CD14-positive monocyte (primary cell): Measurements from ENCODE around the gene KIT. TPM values are rescaled to one million over a fixed set of nuclear protein-coding genes. Genes with fewer than 3 reads are reported as not detected.
A peak's percentile ranks its signal among the peaks of the same experiment; 100 is the strongest.

Source experiments
- DNase-seq, 3 donors: peaks; one replicate each; pipeline ENCODE4 v3.0.0-alpha.2; 2011 to 2022
- H2AFZ ChIP-seq: 2 replicates; pipeline ENCODE4 v1.6.0; 2012; ENCODE audit warnings: mild to moderate bottlenecking, low read depth, low read length, inconsistent platforms; ENCODE audit not compliant: insufficient read depth, poor library complexity, severe bottlenecking
- H3K27ac ChIP-seq, 2 donors: 1 replicate in 1 of 2; 2 replicates in 1 of 2; pipeline ENCODE4 v1.5.1; 2012 to 2013; ENCODE audit warnings: low read length in 2 of 2, control low read depth in 1 of 2, inconsistent platforms in 1 of 2, low read depth in 1 of 2, mild to moderate bottlenecking in 1 of 2
- H3K27me3 ChIP-seq, 2 donors: one replicate each; pipeline versions ENCODE4 v1.6.0 to v1.6.1; 2011 to 2013; ENCODE audit warnings: low read length in 2 of 2; ENCODE audit not compliant: control insufficient read depth in 2 of 2, insufficient read depth in 2 of 2
- H3K36me3 ChIP-seq, 2 donors: replicated peaks in 1 of 2; 1 replicate in 1 of 2; 2 replicates in 1 of 2; pipeline versions ENCODE4 v1.5.1 to v1.6.1; 2012 to 2013; ENCODE audit warnings: low read length in 2 of 2, control low read depth in 1 of 2, inconsistent platforms in 1 of 2, mild to moderate bottlenecking in 1 of 2; ENCODE audit not compliant: insufficient read depth in 2 of 2, control insufficient read depth in 1 of 2
- H3K4me1 ChIP-seq, 2 donors: 1 replicate in 1 of 2; 2 replicates in 1 of 2; pipeline versions ENCODE4 v1.5.1 to v1.6.1; 2012 to 2013; ENCODE audit warnings: low read length in 2 of 2, control low read depth in 1 of 2, inconsistent platforms in 1 of 2, mild to moderate bottlenecking in 1 of 2, moderate library complexity in 1 of 2; ENCODE audit not compliant: insufficient read depth in 2 of 2, control insufficient read depth in 1 of 2
- H3K4me2 ChIP-seq: replicated peaks from 2 replicates; pipeline ENCODE3; 2012; ENCODE audit warnings: low read length, moderate library complexity, mild to moderate bottlenecking; ENCODE audit not compliant: poor library complexity, severe bottlenecking; ENCODE audit errors: extremely low read depth
- H3K4me3 ChIP-seq, 3 experiments: fragments of 200-600 bp in 1 of 3; sonication (generic) in 1 of 3; replicated peaks in 1 of 3; 1 replicate in 2 of 3; 2 replicates in 1 of 3; pipeline ENCODE4 v1.5.1; 2011 to 2013; ENCODE audit warnings: low read length in 3 of 3, mild to moderate bottlenecking in 3 of 3, control low read depth in 2 of 3, low read depth in 2 of 3, inconsistent platforms in 1 of 3, moderate library complexity in 1 of 3
- H3K79me2 ChIP-seq: 2 replicates; pipeline ENCODE4 v1.6.0; 2012; ENCODE audit warnings: mild to moderate bottlenecking, control low read depth, inconsistent platforms, low read length, moderate library complexity; ENCODE audit not compliant: insufficient read depth
- H3K9ac ChIP-seq: 2 replicates; pipeline ENCODE4 v1.6.0; 2017; ENCODE audit warnings: low read length, mild to moderate bottlenecking; ENCODE audit not compliant: insufficient read depth, poor library complexity, severe bottlenecking
- H3K9me3 ChIP-seq, 2 donors: replicated peaks in 1 of 2; 1 replicate in 1 of 2; 2 replicates in 1 of 2; pipeline versions ENCODE4 v1.5.1 to v1.6.1; 2012 to 2013; ENCODE audit warnings: low read length in 2 of 2, control low read depth in 1 of 2; ENCODE audit not compliant: control insufficient read depth in 1 of 2, insufficient read depth in 1 of 2
- H4K20me1 ChIP-seq: 2 replicates; pipeline ENCODE4 v1.6.0; 2012; ENCODE audit warnings: mild to moderate bottlenecking, low read length, control low read depth, moderate library complexity; ENCODE audit not compliant: insufficient read depth
- H3K27ac Mint-ChIP-seq, 7 donors: one replicate each; pipeline ENCODE4 v1.8.0; 2020; ENCODE audit warnings: mild to moderate bottlenecking in 7 of 7, mixed read lengths in 7 of 7, moderate library complexity in 6 of 7, inconsistent platforms in 2 of 7
- H3K27me3 Mint-ChIP-seq, 3 donors: one replicate each; pipeline ENCODE4 v1.8.0; 2021 to 2022; ENCODE audit warnings: low read depth in 3 of 3, mild to moderate bottlenecking in 3 of 3, mixed read lengths in 3 of 3, moderate library complexity in 3 of 3, inconsistent platforms in 1 of 3
- H3K36me3 Mint-ChIP-seq, 2 donors: one replicate each; pipeline ENCODE4 v1.8.0; 2020; ENCODE audit warnings: mixed read lengths in 2 of 2, inconsistent platforms in 1 of 2, mild to moderate bottlenecking in 1 of 2
- H3K4me1 Mint-ChIP-seq: one replicate; pipeline ENCODE4 v1.8.0; 2020; ENCODE audit warnings: mild to moderate bottlenecking, mixed read lengths
- H3K4me3 Mint-ChIP-seq, 2 donors: one replicate each; pipeline ENCODE4 v1.8.0; 2020; ENCODE audit warnings: mild to moderate bottlenecking in 2 of 2, mixed read lengths in 2 of 2, moderate library complexity in 1 of 2
- H3K9me3 Mint-ChIP-seq, 7 donors: one replicate each; pipeline ENCODE4 v1.8.0; 2020 to 2022; ENCODE audit warnings: mixed read lengths in 7 of 7, mild to moderate bottlenecking in 6 of 7, moderate library complexity in 6 of 7, inconsistent platforms in 2 of 7
- CTCF ChIP-seq: fragments of 200-600 bp; IDR thresholded peaks from one replicate; pipeline ENCODE4 v1.8.0; 2022; ENCODE audit warnings: antibody characterized with exemption, mild to moderate bottlenecking
- WGBS: methylation state at CpG from one replicate; pipeline ENCODE4 v1.1.5; 2013; ENCODE audit warnings: missing lambda C conversion rate; ENCODE audit not compliant: insufficient coverage; 5-methylcytosine and 5-hydroxymethylcytosine counted together
- intact Hi-C, 2 donors: fragments of 100-400 bp; cut with micrococcal nuclease; formaldehyde crosslinking; loops; one replicate each; pipeline versions ENCODE4 v1.15.0 to v1.15.1; 2023
- polyA plus RNA-seq, 3 donors: library from polyadenylated mRNA; depleted of rRNA in 1 of 3; unstranded in 2 of 3; stranded (reverse) in 1 of 3; fragments of 300-500 nt in 2 of 3; fragments of >200 nt in 1 of 3; fragmentation: Illumina TruSeq in 2 of 3; gene quantifications; 1 replicate in 2 of 3; 2 replicates in 1 of 3; pipeline ENCODE4 v1.2.3, GENCODE V29; 2012 to 2021

Gene KIT
- polyA plus RNA-seq, 3 donors = not detected

- Mint-ChIP-seq H3K4me3 (peak overlapping the region in 1 of 2 donors; percentile 65), H3K4me1 (peaks cover 48% of the 10 kb centered on the region), H3K27me3 (peaks cover 20 to 25% (median 22%) of the 10 kb centered on the region in 3 donors), H3K36me3 (peaks cover 0 to 4% of the 10 kb centered on the region in 2 donors), H3K9me3 (peaks cover 0 to 5% (median 0%) of the 10 kb centered on the region in 7 donors), H3K27ac (peak overlapping the region in 4 of 7 donors; percentile 10 to 51 (median 40))
- Histone ChIP-seq H3K9ac (no peak overlapping the region), H3K9me3 (no peaks in the 10 kb centered on the region), H3K4me2 (peak overlapping the region; percentile 28), H3K4me1 (peaks cover 28 to 41% of the 10 kb centered on the region in 2 donors), H3K27ac (no peak overlapping the region), H3K4me3 (peak overlapping the region in 1 of 3 experiments; percentile 24), H4K20me1 (no peaks in the 10 kb centered on the region), H3K36me3 (no peaks in the 10 kb centered on the region), H3K79me2 (peaks cover 17% of the 10 kb centered on the region), H2AFZ (peak overlapping the region; percentile 25), H3K27me3 (peaks cover 11 to 19% of the 10 kb centered on the region in 2 donors)
- intact Hi-C loops = no loop called here
- TF ChIP-seq CTCF = no peak
- DNase-seq = peak; percentile 51 to 73 (median 72)
- WGBS = 0% methylated on average over 1 of the region's 6 CpGs
These were observed 5.3 kb downstream of the KIT start for GRCh38 chr4:54662901-54663585.

- intact Hi-C loops = no loop called here
- Histone ChIP-seq H3K4me3 (no peak overlapping the region), H3K4me1 (peaks cover 19 to 29% of the 10 kb centered on the region in 2 donors), H4K20me1 (no peaks in the 10 kb centered on the region), H3K36me3 (no peaks in the 10 kb centered on the region), H3K4me2 (no peak overlapping the region), H3K27ac (no peak overlapping the region), H3K27me3 (peaks cover 6 to 8% of the 10 kb centered on the region in 2 donors), H3K79me2 (peaks cover 17% of the 10 kb centered on the region), H3K9me3 (no peaks in the 10 kb centered on the region), H2AFZ (peak overlapping the region; percentile 25), H3K9ac (no peak overlapping the region)
- Mint-ChIP-seq H3K4me3 (no peak overlapping the region), H3K4me1 (peaks cover 41% of the 10 kb centered on the region), H3K27me3 (peaks cover 10 to 12% (median 10%) of the 10 kb centered on the region in 3 donors), H3K36me3 (no peaks in the 10 kb centered on the region), H3K27ac (peak overlapping the region in 1 of 7 donors; percentile 27), H3K9me3 (peaks cover 0 to 3% (median 0%) of the 10 kb centered on the region in 7 donors)
- no peak for DNase-seq
- WGBS = no CpG with 5 or more reads among the region's 6 CpGs
- TF ChIP-seq CTCF = no peak
These were observed 6.6 kb downstream of the KIT start for GRCh38 chr4:54664400-54664799.
